ENCODE results near the gene CPNE5. TPM values are rescaled to one million over a fixed set of nuclear protein-coding genes. Genes with fewer than 3 reads are reported as not detected.

The CPNE5 gene
- total RNA-seq, 3 donors from 2014 or later (not counting 1 experiment from before 2014, with no cell fraction given), result 1.2 to 8.5 (median 2.0) TPM

- H3K9me3 Mint-ChIP-seq, result no peaks in the 10 kb centered on the region
- DNase-seq (no peak), ATAC-seq (no peak)
- H3K27ac Mint-ChIP-seq, result no peak overlapping the region
- Histone ChIP-seq H3K4me1 (ENCODE audit: control insufficient read depth, insufficient read depth, low read length) (peaks cover 13% of the 10 kb centered on the region), H3K4me3 (ENCODE audit: low read length) (no peak overlapping the region), H3K27ac (ENCODE audit: low read length) (no peak overlapping the region), H3K9me3 (ENCODE audit: control insufficient read depth, insufficient read depth, low read length) (no peaks in the 10 kb centered on the region), H3K27me3 (ENCODE audit: control insufficient read depth, insufficient read depth, low read length) (no peaks in the 10 kb centered on the region), H3K36me3 (ENCODE audit: control insufficient read depth, insufficient read depth, low read length) (no peaks in the 10 kb centered on the region)
- WGBS (ENCODE audit: insufficient coverage), result 91% methylated on average over 15 of the region's 15 CpGs
- no peaks in the 10 kb centered on the region for H3K36me3 Mint-ChIP-seq
- H3K4me1 Mint-ChIP-seq, result no peaks in the 10 kb centered on the region
- no peak for TF ChIP-seq CTCF (IDR thresholded peaks at IDR 0.05)
- intact Hi-C loops (cut with micrococcal nuclease), result no loop called here
- H3K27me3 Mint-ChIP-seq (ENCODE audit: low read depth in 2 of 2), result no peaks in the 10 kb centered on the region
- no peak overlapping the region for H3K4me3 Mint-ChIP-seq
These were observed 117.7 kb downstream of the CPNE5 start for GRCh38 chr6:36721369-36722140.

DNA sequence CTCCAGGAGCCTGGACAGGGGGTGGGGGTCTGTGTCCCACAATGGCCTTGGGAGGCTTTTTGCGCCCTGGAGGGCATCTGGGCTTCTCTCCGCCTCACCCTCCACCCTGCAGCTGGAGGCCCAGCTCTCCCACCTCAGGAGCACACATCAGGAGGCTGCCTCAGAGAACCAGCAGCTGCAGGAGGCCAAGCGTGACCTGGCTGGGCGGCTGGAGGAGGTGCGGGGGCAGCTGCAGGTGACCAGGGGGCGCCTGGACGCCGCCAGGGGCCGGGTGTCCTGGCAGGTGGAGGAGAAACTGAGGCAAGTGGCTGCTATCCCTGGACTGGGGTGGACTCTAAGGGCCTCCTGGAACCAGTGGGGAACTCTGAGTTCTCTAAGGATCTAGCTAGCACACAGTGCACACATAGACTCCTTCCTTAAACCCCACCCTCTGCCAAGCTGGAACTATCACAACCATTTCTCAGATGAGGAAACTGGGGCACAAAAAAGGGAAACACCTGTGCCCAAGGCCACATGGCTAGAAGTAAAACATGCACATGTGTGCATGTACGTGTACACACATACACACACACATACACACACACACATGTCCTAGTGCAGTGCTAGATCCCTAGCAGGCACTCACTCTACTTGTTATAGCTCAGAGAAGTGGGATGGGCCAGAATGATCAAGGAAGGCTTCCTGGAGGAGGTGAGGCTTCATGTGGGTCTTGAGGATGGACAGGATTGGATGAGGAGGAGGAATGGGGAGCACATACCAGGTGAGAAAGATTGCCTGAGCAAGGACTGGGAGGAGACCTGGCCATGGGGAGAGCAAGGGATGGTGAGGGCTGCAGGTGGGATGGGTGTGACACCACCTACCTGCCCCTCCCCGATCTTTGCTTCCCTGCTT, 118.7 kb downstream of the CPNE5 start:
- Histone ChIP-seq H3K4me1 (ENCODE audit: control insufficient read depth, insufficient read depth, low read length) (peaks cover 7% of the 10 kb centered on the region), H3K4me3 (ENCODE audit: low read length) (no peak overlapping the region), H3K27me3 (ENCODE audit: control insufficient read depth, insufficient read depth, low read length) (no peaks in the 10 kb centered on the region), H3K9me3 (ENCODE audit: control insufficient read depth, insufficient read depth, low read length) (no peaks in the 10 kb centered on the region), H3K27ac (ENCODE audit: low read length) (no peak overlapping the region), H3K36me3 (ENCODE audit: control insufficient read depth, insufficient read depth, low read length) (no peaks in the 10 kb centered on the region)
- intact Hi-C loops (cut with micrococcal nuclease), result no loop called here
- Mint-ChIP-seq H3K27ac (no peak overlapping the region), H3K36me3 (no peaks in the 10 kb centered on the region), H3K27me3 (ENCODE audit: low read depth in 2 of 2) (no peaks in the 10 kb centered on the region), H3K4me1 (no peaks in the 10 kb centered on the region), H3K9me3 (no peaks in the 10 kb centered on the region), H3K4me3 (no peak overlapping the region)
- DNase-seq, result no peak
- no peak for TF ChIP-seq CTCF (IDR thresholded peaks at IDR 0.05)
- no peak for ATAC-seq
- WGBS (ENCODE audit: insufficient coverage), result 87% methylated on average over 10 of the region's 11 CpGs

DNA sequence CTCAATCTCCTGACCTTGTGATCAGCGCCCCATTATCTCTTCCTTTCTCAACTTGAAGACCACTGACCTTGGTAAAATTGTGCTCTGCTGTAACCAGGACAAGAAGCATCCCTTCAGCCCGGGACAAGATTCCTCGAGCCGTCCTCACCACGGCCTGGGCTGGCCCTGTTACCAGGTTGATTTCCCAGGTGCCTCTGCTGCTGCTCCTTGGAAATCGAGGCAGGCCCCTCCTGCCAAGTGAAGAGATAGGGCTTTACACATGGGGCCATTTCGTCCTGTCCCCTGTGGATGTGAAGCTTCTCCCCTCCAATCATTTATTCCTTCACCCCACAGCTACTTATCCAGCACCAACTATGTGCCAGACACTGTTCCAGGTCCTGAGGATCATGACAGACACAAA, 120.1 kb downstream of the CPNE5 start:
- intact Hi-C loops (cut with micrococcal nuclease), result no loop called here
- 91% methylated on average over 7 of the region's 7 CpGs for WGBS (ENCODE audit: insufficient coverage)
- Histone ChIP-seq H3K27ac (ENCODE audit: low read length) (no peak overlapping the region), H3K9me3 (ENCODE audit: control insufficient read depth, insufficient read depth, low read length) (no peaks in the 10 kb centered on the region), H3K36me3 (ENCODE audit: control insufficient read depth, insufficient read depth, low read length) (no peaks in the 10 kb centered on the region), H3K4me1 (ENCODE audit: control insufficient read depth, insufficient read depth, low read length) (peaks cover 7% of the 10 kb centered on the region), H3K27me3 (ENCODE audit: control insufficient read depth, insufficient read depth, low read length) (no peaks in the 10 kb centered on the region), H3K4me3 (ENCODE audit: low read length) (no peak overlapping the region)
- no peak overlapping the region for H3K27ac Mint-ChIP-seq
- DNase-seq (no peak), ATAC-seq (no peak)
- H3K27me3 Mint-ChIP-seq (ENCODE audit: low read depth in 2 of 2), result no peaks in the 10 kb centered on the region
- H3K4me1 Mint-ChIP-seq, result no peaks in the 10 kb centered on the region
- H3K4me3 Mint-ChIP-seq, result no peak overlapping the region
- no peaks in the 10 kb centered on the region for H3K9me3 Mint-ChIP-seq
- H3K36me3 Mint-ChIP-seq, result no peaks in the 10 kb centered on the region
- no peak for TF ChIP-seq CTCF (IDR thresholded peaks at IDR 0.05)

Data from natural killer cell (primary cell).